GM12892 (cell line): Measurements from ENCODE around the gene KRT33B.

Experiments
- DNase-seq: peaks from one replicate; pipeline ENCODE4 v3.0.0; 2011; ENCODE audit not compliant: insufficient read length
- FAIRE-seq: peaks from 2 replicates; lab custom pipeline; 2011; peaks lifted over from hg19 to GRCh38; lab: Jason Lieb, UNC
- POLR2A ChIP-seq: IDR thresholded peaks from 2 replicates; pipeline ENCODE4 v1.6.1; 2011; ENCODE audit warnings: low read depth, low read length, control low read depth
- POLR2AphosphoS5 ChIP-seq: IDR thresholded peaks from 2 replicates; pipeline ENCODE4 v1.6.1; 2011; ENCODE audit warnings: low read depth, low read length, control low read depth
- TAF1 ChIP-seq: IDR thresholded peaks from 2 replicates; pipeline ENCODE4 v1.6.1; 2011; ENCODE audit warnings: low read depth, mild to moderate bottlenecking, control low read depth, low read length, borderline replicate concordance

The KRT33B gene

DNA sequence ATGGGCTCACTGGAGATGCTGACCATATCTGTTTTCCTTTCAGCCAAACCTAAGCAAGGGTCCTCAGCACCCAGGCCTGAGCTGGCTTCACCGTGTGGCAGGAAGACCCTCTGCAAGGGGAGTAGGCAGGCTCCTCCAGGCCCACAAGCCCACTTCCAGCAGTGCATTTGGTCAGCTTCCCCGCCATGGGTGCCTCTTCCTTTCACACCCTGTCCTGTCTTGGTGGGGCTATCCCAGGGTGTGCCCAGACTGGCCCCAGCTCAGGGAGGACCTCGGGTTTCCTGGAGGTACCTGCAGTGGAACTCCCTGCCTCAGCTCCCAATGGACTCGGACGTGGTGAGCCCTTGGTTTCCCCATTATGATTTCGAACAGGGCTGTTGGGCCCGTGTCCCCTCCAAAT, 41.4 kb downstream of the KRT33B start:
- FAIRE-seq: no peak

DNA sequence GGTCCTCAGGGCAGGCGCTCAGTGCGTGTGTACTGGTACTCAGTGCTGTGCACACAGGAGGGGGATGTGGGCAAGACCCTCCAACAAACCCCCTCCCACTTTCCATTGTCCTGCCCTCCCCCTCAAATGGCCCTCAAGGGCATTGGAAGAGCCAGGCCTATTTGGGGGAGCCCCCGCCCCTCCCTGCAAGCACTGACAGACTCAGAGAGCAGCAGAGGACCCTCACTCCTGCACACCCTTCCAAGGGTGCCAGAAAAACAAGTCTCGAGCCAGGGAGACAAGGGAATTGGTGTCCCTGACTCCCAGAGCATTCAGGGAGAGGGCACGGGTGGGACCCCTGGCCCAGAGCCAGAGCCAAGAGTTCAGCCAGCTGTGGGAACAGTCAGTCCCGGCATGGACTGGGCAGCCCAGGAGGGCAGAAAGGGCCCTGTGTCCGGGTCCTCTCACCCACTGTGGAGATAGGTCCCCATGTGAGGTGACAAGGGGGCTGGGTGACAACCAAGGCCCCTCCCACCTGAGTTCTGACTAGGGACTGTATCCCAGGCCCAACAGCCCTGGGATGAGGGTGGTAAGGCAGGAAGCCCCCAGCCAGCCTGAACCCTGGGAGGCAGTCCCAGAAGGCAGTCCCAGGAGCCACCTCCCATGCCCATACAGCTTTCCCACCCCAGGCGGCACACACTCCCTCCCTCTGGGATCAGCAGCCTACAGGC, 42.0 kb downstream of the KRT33B start:
- FAIRE-seq: no peak
- no peak for TF ChIP-seq POLR2AphosphoS5
- no peak for TF ChIP-seq POLR2A
- no peak for TF ChIP-seq TAF1
- no peak for DNase-seq

More for the DNA sequence above, 41.4 kb downstream of the KRT33B start:
- no peak for DNase-seq
- TF ChIP-seq POLR2AphosphoS5 (no peak), TAF1 (no peak), POLR2A (no peak)

DNA sequence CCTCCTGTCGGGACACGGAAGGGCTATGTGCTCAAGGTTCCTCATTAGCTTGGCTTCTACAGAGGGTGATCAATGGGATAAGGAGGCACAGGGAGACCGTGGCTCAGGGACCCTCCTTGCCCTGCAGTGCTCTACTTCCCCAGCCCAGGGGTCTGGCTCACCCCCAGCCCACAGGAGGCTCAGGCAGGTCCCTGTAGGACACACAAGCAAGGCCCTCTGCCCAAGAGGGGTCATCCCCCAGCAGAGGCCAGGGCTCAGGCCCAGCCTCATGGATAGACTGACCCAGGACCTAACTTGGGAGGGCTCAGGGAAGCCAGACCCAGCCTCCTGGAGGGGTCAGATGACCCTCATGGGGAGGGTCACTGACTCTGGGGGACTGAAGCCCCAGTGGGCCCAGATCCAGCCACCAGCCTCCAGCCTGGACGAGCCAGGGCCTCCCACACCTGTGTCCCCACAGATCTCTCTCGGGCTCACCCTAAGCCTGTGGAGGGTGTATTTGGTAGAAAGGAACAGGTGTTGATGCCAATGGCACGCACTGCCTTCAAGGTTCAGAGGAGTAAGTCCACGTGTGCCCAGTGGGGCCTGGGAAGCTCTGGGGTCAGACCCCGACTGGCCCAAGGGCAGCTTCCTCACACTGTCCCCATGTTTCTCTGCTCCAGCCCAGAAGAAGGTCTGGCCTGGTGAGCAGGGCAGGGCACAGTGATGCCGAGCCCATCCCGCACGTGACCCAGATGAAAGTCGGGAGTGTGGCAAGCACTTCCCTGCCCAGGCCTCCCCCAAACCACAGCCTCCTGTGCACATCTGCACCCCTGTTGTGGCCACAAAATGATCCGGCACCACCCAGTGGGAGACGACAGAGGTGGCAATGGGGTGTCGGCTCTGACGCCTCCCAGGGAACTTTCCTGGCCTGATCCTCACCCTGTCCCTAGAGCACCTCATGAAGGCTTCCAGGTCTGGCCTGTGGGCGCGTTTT, 43.2 kb downstream of the KRT33B start:
- no peak for FAIRE-seq
- no peak for DNase-seq
- TF ChIP-seq POLR2AphosphoS5 (no peak), POLR2A (no peak), TAF1 (no peak)

DNA sequence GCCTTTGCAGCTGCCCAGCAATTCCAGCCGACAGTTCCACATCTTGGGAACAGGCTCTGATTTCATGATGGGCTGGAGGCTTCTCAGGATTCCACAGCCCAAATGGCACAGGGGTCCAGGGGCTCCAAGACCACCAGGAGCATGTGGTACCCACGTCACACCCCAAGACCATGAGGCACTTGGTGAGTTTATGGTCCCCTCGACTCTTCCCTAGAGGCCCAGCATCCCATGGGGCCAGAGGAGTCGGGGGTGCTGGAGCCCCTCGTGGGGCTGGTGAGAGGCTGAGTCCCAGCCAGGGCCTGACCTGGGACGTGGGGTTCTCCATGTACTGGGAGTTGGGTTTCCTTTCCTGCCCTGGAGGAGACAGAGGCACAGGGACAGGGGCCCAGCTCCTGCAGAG, 44.0 kb downstream of the KRT33B start:
- no peak for DNase-seq
- TF ChIP-seq POLR2A: no peak
- no peak for TF ChIP-seq TAF1
- TF ChIP-seq POLR2AphosphoS5: no peak
- FAIRE-seq: no peak

DNA sequence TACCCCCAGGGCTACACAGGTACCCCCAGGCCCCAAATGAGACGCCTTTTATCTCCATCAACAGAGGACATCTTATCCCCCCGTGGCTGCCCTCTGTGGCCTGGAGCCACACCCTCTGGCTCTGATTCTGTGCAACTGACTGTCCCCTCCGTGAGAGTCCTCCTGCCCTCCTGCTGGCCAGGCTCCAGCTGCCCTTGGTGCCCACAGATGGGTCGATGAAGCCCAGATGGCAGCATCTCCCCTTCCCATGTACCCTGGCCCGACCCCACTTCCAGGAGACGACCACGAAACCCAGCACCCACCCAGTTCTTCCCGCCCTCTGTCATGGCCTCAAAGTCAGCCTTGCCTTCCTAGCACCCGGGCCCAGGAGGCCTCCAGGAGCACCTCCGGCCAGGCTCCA, 44.5 kb downstream of the KRT33B start:
- no peak for FAIRE-seq
- no peak for DNase-seq
- TF ChIP-seq POLR2A (no peak), TAF1 (no peak), POLR2AphosphoS5 (no peak)

DNA sequence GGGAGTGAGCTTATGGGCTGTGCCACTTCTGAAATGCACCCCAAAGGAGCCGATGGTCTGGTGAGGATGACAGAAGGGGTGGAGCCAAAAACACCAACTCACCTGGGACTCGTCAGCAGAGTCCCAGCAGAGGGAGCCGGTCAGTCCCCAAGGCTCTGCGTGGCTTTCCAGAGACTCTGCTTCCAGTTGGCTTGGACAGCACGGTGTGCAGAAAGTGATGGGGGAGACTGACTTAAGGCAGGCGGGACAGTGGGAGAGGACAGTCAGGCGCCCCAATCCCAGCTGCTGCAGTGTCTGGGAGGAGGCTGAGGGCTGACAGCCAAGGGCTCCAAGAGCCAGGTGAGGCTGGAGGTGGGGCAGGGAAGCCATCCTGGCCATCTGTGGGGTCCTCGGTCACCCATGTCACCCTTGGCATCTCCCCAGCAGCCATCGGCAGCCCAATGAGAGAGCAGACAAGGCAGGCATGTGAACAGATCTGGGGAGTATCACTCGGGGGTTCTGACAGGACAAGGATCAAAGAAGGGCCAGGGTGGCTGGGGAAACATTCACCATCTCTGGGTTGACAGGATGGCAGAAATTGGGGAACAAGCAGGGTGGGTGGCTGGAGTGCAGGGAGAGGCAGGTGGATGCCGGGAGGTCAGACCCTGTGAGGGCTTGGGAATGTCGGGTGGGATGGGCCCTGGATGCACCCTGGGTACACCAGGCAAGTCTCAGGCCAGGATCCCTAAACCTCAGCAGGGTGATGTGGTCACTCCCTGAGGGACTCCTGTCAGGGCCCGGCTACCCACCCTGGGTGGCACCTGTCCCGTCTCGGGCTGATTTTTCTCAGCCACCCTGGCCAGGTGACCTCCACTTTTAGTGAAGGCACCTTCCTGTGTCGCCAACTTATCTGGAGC, 45.2 kb downstream of the KRT33B start:
- no peak for DNase-seq
- no peak for TF ChIP-seq TAF1
- FAIRE-seq: no peak

DNA sequence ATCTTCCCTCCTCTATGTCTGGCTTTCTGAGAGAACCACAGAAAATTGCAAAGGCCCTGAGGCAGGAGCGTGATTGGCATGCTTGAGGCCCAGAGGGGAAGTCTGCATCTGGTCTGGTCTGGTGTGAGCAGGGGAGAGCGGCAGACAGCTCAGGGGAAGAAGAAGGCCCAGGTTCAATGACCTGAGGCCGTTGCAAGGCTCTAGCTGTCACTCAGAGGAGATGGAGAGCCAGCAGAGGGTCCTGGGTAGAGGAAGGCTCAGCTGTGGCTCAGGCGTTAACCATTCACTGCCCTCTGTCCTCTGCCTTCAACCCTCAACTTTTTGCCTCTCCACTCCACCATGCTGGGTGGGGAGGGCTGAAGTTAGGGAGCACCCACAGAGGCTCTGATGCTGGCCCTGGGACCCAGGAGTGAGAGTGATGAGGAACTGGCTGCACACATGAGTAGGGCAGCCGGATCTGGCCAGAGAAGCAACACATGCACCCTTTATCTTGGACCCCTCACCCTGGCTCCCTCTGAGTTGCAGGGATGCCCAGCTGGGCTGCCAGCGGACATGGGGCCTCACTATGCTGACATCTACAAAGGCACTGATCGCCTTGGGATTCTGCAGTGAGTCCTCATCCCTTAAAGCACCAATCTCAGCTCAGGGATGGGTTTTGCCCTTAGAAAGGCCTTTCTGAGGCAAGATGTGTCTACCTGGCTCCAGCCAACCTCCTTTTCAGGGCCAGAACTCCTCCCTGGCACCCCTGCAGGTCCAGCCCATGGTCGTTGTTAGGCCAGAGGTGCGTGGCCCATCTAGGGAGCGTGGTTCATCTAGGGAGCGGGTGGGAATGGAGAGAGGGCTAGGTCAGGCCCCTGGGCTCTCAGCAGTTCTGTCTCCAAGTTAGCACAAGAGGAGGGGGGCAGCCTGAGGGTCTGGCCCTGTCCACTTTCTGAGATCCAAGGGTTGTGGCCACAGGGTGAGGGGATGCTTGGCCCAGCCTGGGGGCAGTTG, 46.4 kb downstream of the KRT33B start:
- TF ChIP-seq TAF1 (no peak), POLR2AphosphoS5 (no peak), POLR2A (no peak)
- DNase-seq: no peak
- no peak for FAIRE-seq

DNA sequence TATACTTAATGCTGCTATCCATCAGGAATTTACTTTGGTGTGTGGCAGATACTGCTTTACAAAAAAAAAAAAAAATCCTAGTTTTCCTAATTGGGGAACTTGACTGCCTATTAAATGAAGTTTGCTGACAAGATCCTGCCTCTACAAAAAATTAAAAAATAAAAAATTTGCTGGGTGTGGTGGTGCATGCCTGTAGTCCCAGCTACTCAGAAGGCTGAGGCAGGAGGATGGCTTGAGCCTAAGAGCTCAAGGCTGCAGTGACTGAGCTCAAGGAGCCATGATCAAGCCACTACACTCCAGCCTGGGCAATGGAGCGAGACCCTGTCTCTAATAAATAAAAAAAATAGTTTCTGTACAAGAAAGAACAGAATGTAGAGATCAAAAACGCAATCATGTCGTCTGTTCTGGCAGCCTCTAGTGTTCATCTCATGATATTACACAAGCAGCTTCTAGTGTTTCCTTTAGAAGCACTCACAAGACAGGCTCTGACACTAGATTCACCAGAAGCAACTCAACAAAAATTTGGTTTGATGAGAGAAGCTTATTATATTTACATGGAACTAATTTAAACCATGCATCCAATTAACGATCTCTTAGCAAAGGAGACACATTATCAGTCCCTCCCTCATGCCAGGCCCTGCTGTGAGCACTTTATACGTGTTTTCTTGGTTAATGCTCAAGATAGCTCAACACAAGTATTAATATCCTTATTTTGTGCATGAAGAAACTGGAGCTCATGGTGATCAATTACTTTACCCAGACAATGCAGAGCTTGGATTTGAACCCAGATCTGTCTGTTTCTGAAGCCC, 47.3 kb downstream of the KRT33B start:
- no peak for TF ChIP-seq POLR2AphosphoS5
- TF ChIP-seq POLR2A: no peak
- TF ChIP-seq TAF1: no peak
- DNase-seq (no peak), FAIRE-seq (no peak)

DNA sequence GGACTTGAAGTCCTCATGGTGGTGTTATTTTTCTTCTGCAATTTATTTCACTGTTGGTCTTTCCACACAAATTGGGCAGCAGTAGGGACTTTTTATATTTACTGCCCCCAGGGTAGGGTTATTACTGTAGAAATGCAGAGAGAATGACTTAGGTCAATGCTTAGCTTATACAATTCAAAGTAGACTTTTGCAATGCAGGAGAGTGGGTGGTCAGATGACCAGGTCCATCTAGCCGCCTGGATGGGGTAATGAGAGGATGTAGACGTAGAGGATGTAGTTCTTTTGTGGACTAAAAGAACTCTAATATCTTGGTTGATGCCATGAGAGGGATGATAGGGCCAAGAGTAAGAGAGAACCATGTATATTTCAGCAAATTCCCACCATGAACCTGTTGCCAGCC, 51.4 kb downstream of the KRT33B start:
- FAIRE-seq (no peak), DNase-seq (no peak)
- no peak for TF ChIP-seq POLR2AphosphoS5
- no peak for TF ChIP-seq TAF1
- no peak for TF ChIP-seq POLR2A
